VCaP (cell line): Measurements from ENCODE around the gene E2F4.
A peak's percentile ranks its signal among the peaks of the same experiment; 100 is the strongest.

Experiments
- H3K27ac ChIP-seq: fragments of 450-650 bp; 2 replicates; pipeline ENCODE4 v1.5.1; 2017
- TF ChIP-seq, protein P1 (sequence below): fragments of 450-650 bp; conservative IDR thresholded peaks from 2 replicates; pipeline ENCODE4 v1.5.1; 2017; ENCODE audit warnings: mild to moderate bottlenecking, moderate library complexity

Gene E2F4

GRCh38 chr16:67173323-67173722, 18.6 kb upstream of the E2F4 start:
- peak overlapping the region; percentile 82 for H3K27ac ChIP-seq
- TF ChIP-seq, protein P1, sequence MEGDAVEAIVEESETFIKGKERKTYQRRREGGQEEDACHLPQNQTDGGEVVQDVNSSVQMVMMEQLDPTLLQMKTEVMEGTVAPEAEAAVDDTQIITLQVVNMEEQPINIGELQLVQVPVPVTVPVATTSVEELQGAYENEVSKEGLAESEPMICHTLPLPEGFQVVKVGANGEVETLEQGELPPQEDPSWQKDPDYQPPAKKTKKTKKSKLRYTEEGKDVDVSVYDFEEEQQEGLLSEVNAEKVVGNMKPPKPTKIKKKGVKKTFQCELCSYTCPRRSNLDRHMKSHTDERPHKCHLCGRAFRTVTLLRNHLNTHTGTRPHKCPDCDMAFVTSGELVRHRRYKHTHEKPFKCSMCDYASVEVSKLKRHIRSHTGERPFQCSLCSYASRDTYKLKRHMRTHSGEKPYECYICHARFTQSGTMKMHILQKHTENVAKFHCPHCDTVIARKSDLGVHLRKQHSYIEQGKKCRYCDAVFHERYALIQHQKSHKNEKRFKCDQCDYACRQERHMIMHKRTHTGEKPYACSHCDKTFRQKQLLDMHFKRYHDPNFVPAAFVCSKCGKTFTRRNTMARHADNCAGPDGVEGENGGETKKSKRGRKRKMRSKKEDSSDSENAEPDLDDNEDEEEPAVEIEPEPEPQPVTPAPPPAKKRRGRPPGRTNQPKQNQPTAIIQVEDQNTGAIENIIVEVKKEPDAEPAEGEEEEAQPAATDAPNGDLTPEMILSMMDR, result no peak

DNA sequence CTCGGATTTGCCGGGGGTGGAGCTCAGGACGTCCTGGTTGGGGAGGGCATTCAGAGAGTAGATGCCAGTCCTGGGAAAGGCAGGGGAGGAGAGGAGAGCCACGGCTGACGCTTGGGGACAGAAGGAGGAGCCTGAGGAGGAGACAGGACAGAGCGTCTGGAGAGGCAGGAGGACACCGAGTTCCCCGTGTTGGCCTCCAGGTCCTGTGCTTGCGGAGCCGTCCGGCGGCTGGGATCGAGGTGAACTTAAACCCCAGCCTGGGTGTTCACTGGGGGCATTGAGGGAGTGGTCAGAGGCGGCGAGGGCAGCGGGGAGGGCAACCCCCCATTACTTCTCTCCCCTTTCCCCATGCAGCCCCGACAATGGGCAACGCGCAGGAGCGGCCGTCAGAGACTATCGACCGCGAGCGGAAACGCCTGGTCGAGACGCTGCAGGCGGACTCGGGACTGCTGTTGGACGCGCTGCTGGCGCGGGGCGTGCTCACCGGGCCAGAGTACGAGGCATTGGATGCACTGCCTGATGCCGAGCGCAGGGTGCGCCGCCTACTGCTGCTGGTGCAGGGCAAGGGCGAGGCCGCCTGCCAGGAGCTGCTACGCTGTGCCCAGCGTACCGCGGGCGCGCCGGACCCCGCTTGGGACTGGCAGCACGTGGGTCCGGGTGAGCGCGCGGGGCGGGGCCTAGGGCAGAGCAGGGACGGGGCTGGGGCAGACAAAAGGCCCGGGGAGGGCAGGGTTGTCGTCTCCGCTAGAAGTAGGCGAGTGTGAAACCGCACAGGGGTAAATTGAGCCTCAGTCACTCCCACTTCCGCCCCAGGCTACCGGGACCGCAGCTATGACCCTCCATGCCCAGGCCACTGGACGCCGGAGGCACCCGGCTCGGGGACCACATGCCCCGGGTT, 17.9 kb upstream of the E2F4 start:
- peak overlapping the region; percentile 82 for H3K27ac ChIP-seq
- TF ChIP-seq, protein P1, result no peak

GRCh38 chr16:67174706-67175231, 17.2 kb upstream of the E2F4 start:
- TF ChIP-seq, protein P1, result no peak
- peak overlapping the region; percentile 82 for H3K27ac ChIP-seq

DNA sequence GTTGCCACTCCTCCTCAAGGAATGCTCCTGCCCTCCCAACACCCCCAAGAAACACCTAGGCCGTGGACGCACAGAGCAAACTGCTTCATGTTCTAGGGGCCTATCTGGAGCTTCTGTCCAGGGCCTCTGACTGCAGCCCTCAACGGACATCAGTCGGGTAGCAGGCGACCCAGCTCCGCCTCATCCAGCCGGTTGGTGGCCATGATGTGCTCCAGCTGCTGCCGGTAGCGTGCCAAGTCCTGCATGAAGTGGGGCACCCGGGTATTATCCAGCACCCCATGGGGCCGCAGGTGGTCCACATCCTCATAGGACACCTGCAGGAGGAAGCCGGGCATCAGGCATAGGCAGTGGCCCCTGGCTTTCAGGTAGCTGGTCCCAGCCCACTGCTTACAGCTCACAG, 15.3 kb upstream of the E2F4 start:
- H3K27ac ChIP-seq, result no peak overlapping the region; the same call in 1 of the 2 replicates
- TF ChIP-seq, protein P1, result no peak

- peak overlapping the region; percentile 74 for H3K27ac ChIP-seq
- TF ChIP-seq, protein P1, result no peak
Measured at GRCh38 chr16:67177743-67178699, 13.9 kb upstream of the E2F4 start.

DNA sequence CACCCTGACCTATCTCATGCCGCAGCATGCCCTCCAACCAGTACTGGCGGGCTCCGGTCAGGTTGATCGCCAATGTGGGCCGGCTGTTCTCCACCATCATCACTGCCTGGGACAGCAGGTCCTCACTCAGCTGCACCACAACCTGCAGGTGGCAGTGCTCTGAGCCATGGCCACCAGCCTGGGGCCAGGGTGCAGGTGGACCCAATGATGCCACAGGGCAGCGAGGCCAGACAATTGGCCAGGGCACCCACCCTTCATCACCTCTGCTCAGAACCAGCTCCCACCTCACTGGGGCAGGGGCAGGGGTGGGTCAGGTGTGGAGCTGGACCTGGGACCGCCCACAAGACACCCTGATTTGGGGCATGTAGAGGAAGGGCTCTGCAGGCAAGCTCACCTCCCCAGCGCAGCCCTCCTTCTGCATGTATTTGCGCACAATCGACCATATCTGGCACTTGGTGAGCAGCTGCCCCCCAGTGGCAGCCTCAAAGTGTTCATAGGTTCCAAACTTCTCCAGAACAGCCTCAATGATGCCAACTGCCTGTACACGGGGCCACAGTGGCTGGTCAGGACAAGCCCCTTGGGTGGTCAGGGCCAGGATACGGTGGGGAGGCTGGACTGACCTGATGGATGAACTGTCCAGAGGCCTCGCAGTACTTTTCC, 12.4 kb upstream of the E2F4 start:
- TF ChIP-seq, protein P1, result peak; percentile 11; the same call in 1 of the 2 replicates
- peak overlapping the region; percentile 74; the same call in 1 of the 2 replicates for H3K27ac ChIP-seq
